ENCODE measurements around the gene SECISBP2L.
A peak's percentile ranks its signal among the peaks of the same experiment; 100 is the strongest.

Gene SECISBP2L

DNA sequence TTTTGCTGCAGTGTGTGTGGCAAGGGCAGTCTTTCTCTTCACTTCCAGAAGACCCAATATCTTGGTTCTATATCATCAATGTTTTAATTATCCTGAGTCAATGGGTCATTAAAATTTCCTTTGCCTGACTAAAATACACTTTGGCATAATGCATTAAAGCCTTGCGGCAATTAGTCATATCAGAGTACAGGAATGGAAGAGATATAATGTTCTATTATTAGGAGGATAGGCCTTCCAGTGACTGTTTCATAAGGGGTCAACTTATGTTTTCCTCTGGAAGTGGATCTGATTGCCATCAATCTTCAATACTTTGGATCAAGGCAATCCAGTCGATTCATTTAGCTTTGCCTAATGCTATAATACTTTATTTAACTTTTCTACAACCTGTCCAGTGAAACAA, 9.4 kb upstream of the SECISBP2L start:
- DNase-seq (ENCODE audit: low read depth in 2 of 2): no peak
- TF ChIP-seq, protein P1, sequence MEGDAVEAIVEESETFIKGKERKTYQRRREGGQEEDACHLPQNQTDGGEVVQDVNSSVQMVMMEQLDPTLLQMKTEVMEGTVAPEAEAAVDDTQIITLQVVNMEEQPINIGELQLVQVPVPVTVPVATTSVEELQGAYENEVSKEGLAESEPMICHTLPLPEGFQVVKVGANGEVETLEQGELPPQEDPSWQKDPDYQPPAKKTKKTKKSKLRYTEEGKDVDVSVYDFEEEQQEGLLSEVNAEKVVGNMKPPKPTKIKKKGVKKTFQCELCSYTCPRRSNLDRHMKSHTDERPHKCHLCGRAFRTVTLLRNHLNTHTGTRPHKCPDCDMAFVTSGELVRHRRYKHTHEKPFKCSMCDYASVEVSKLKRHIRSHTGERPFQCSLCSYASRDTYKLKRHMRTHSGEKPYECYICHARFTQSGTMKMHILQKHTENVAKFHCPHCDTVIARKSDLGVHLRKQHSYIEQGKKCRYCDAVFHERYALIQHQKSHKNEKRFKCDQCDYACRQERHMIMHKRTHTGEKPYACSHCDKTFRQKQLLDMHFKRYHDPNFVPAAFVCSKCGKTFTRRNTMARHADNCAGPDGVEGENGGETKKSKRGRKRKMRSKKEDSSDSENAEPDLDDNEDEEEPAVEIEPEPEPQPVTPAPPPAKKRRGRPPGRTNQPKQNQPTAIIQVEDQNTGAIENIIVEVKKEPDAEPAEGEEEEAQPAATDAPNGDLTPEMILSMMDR (IDR thresholded peaks at IDR 0.05; ENCODE audit: low read depth, low read length): no peak

DNA sequence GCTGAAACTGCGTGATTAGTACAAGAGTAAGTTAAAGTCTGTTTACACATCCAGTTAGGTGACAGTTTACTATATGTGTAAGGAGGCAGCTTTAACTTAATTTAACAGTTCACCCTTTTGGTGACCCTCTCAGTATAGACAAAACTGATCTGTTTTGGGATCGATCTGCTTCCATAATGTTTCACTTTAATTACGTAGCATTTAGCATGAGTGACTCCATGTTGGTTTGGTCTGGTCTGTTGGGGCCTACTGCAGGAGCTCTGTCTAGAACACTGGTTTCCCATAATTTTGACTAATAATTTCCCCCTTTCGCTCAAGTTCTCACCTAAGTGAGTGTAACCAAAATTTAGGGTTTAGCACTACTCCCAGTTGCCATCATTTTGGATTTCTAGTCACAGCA, 6.4 kb upstream of the SECISBP2L start:
- no peak for DNase-seq (ENCODE audit: low read depth in 2 of 2)
- TF ChIP-seq, protein P1 (IDR thresholded peaks at IDR 0.05; ENCODE audit: low read depth, low read length): no peak
- no peak overlapping the region for H3K4me3 ChIP-seq (replicated peaks in 1 of 2; ENCODE audit: low read depth in 2 of 2, low read length in 2 of 2)

More for the DNA sequence above, 9.4 kb upstream of the SECISBP2L start:
- no peak overlapping the region for H3K4me3 ChIP-seq (replicated peaks in 1 of 2; ENCODE audit: low read depth in 2 of 2, low read length in 2 of 2)

DNA sequence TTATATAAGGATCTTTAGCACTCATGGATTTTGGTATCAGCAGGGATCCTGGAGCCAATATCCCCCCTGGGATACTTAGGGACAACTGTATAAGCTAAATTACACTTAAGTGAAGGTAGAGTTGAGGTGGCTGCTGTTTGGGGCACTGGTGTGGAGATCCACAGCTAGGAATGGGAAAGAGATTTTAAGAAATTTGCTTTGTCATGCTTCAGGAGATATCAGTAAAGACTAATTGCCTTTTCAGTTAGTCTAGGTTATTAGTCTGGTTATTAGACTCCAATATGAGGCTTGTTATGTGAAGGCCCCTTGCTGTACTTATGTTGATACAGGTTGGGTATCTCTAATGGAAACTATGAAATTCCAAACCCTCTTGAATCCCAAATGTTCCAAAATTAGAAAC, 1.2 kb upstream of the SECISBP2L start:
- no peak overlapping the region for H3K4me3 ChIP-seq (replicated peaks in 1 of 2; ENCODE audit: low read depth in 2 of 2, low read length in 2 of 2)
- DNase-seq (ENCODE audit: low read depth in 2 of 2): no peak
- TF ChIP-seq, protein P1 (IDR thresholded peaks at IDR 0.05; ENCODE audit: low read depth, low read length): no peak

DNA sequence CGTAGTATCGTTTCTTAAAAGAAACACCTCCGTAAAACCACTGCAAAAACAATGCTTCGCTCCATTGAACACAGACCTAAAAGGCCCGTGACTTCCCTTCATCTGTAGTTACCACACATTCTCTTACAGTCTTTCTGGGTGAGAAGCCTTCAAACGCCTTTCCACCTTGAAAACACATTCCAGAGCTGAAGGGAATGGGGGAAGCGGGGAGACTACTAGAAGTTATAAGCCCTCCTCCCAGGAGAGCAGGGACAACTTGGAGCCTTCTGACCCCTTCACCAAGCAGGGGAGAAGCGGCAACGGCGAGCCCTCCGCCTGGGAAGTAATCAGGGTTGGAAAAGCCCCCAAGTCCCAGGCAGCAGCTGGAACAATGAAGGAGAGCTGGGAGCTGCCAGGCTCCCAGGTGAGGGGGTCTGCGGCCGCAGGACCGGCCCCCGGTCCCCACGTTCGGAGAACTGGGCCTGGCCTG, 461 bp downstream of the SECISBP2L start:
- DNase-seq (ENCODE audit: low read depth in 2 of 2): peak; percentile 32 to 54
- TF ChIP-seq, protein P1 (IDR thresholded peaks at IDR 0.05; ENCODE audit: low read depth, low read length): no peak
- H3K4me3 ChIP-seq (replicated peaks in 1 of 2; ENCODE audit: low read depth in 2 of 2, low read length in 2 of 2): peak overlapping the region; percentile 79 to 87

DNA sequence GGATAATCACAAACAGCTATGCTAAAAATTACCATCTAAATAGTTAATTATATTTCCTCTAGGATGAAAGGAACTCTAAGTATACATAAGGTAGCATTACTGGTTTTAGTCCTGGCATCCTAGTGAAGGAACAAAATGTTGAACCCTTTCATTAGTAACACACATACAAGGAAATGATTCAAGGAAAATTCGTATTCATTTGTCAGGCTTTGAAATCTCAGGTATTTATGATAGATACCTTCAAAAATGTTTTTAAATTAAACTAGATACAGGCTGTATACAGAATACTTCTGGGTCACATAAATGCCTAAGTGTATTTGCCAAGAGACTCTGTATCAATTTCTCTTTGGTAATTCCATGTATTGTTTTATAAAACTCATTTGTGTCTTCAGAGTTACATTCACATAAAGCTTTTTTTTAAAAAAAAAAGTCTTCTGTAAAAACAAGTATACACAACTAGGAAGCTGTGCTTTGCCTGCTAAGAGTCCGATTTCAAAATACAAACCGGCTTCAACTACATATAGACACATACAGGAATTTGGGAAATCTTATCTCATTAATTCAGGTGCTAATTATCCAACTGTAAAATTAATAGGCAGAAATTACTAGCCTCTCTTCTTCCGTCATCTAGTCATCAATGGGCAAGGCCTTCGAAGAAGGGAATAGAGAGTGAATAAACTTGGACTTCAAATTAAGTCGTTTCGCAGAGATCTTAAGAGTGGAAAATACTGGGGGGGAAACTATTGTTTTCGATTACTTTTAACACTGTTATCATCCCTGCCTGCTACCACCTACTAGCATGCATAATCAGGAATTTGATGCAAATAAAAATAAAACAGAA, 1.3 kb downstream of the SECISBP2L start:
- TF ChIP-seq, protein P1 (IDR thresholded peaks at IDR 0.05; ENCODE audit: low read depth, low read length): no peak
- peak in 1 of 2 donors; percentile 21 for DNase-seq (ENCODE audit: low read depth in 2 of 2)
- peak overlapping the region; percentile 79 to 87 for H3K4me3 ChIP-seq (replicated peaks in 1 of 2; ENCODE audit: low read depth in 2 of 2, low read length in 2 of 2)

DNA sequence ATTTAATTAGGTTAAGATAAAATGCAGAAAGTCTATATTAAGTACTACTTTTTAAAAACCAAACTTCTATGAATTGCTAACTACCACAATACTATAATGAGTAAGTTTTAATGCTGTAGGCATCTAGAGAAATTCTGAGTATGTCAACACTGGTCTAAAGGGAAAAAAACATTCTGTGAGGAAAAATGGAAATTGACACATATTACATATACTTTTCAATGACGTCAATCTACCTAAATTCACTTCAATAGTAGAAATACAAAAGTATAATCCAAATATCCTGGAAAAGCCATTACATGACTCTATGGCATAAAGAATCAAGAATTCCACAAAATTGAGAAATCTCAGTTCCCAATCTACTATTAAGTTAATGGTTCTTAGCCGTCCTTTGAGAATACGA, 2.2 kb downstream of the SECISBP2L start:
- no peak for DNase-seq (ENCODE audit: low read depth in 2 of 2)
- TF ChIP-seq, protein P1 (IDR thresholded peaks at IDR 0.05; ENCODE audit: low read depth, low read length): no peak
- peak overlapping the region in 1 of 2 donors; percentile 87 for H3K4me3 ChIP-seq (replicated peaks in 1 of 2; ENCODE audit: low read depth in 2 of 2, low read length in 2 of 2)

All from cardiac fibroblast (primary cell).